GM10266 (cell line): ENCODE results near the gene SNTG2.

Experiments used
- DNase-seq: peaks from one replicate; pipeline ENCODE4 v3.0.0; 2012; ENCODE audit errors: extremely low spot score
- CTCF ChIP-seq: IDR thresholded peaks from 2 replicates; pipeline ENCODE4 v1.5.1; 2012; ENCODE audit warnings: mild to moderate bottlenecking, low read depth; ENCODE audit not compliant: control insufficient read depth, insufficient read depth; ENCODE audit errors: missing control alignments

SNTG2 gene

GRCh38 chr2:1259746-1260145 lies 309.1 kb downstream of the SNTG2 start:
- DNase-seq = no peak
- no peak for TF ChIP-seq CTCF

GRCh38 chr2:1262609-1263008 lies 312.0 kb downstream of the SNTG2 start:
- no peak for DNase-seq
- no peak for TF ChIP-seq CTCF

GRCh38 chr2:1265454-1265853 lies 314.8 kb downstream of the SNTG2 start:
- no peak for DNase-seq
- TF ChIP-seq CTCF = no peak

GRCh38 chr2:1266351-1266750 lies 315.7 kb downstream of the SNTG2 start:
- DNase-seq = no peak
- TF ChIP-seq CTCF = no peak

- TF ChIP-seq CTCF = no peak
- DNase-seq = no peak
These were observed 317.4 kb downstream of the SNTG2 start for GRCh38 chr2:1268034-1268433.

GRCh38 chr2:1269812-1270211 lies 319.2 kb downstream of the SNTG2 start:
- no peak for DNase-seq
- no peak for TF ChIP-seq CTCF

- TF ChIP-seq CTCF = no peak
- no peak for DNase-seq
These were observed 322.2 kb downstream of the SNTG2 start for GRCh38 chr2:1272835-1273234.
